ENCODE measurements around the gene NCEH1. TPM values are rescaled to one million over a fixed set of nuclear protein-coding genes. Genes with fewer than 3 reads are reported as not detected.

NCEH1 gene
- total RNA-seq, 5 donors from 2014 or later (not counting 1 experiment from before 2014, with no cell fraction given) = 2.4 to 3.8 (median 3.5) TPM

GRCh38 chr3:172617013-172617706, 93.7 kb downstream of the NCEH1 start:
- Histone ChIP-seq H3K27me3 (replicated peaks in 1 of 2; ENCODE audit: control insufficient read depth in 2 of 2, extremely low read depth in 1 of 2, insufficient read depth in 2 of 2, low read length in 1 of 2) (no peaks in the 10 kb centered on the region), H3K4me1 (ENCODE audit: control insufficient read depth in 1 of 2, extremely low read depth in 1 of 2, insufficient read depth in 2 of 2, low read length in 2 of 2) (peaks cover 2 to 10% of the 10 kb centered on the region in 2 experiments), H3K36me3 (ENCODE audit: control insufficient read depth in 2 of 2, extremely low read depth in 1 of 2, insufficient read depth in 1 of 2, low read length in 1 of 2) (no peaks in the 10 kb centered on the region), H3K9me3 (no peaks in the 10 kb centered on the region), H3K27ac (ENCODE audit: low read length) (no peak overlapping the region), H3K4me3 (ENCODE audit: control insufficient read depth in 1 of 2, extremely low read depth in 1 of 2, low read length in 1 of 2) (no peak overlapping the region)
- WGBS (ENCODE audit: insufficient coverage) = 82% methylated on average over 1 of the region's 6 CpGs
- ChIA-PET POLR2A (interaction anchor here in 1 of 2 donors (0.7 kb wide), 1 partner anchor 393 kb away, joined by 4 read pairs; no protein-coding TSS in a partner anchor), CTCF (interaction anchor here in 1 of 2 donors (1.5 kb wide), 1 partner anchor 22 kb away, joined by 3 read pairs; no protein-coding TSS in a partner anchor)
- peak overlapping the region in 1 of 3 donors; percentile 30 for H3K4me3 Mint-ChIP-seq
- DNase-seq (no peak), ATAC-seq (replicated peaks in 1 of 4) (no peak)
- H3K36me3 Mint-ChIP-seq = no peaks in the 10 kb centered on the region
- H3K4me1 Mint-ChIP-seq = peaks cover 16 to 22% (median 20%) of the 10 kb centered on the region in 3 donors
- peaks cover 0 to 5% (median 4%) of the 10 kb centered on the region in 3 donors for H3K9me3 Mint-ChIP-seq
- no peaks in the 10 kb centered on the region for H3K27me3 Mint-ChIP-seq
- peak overlapping the region in 1 of 2 donors; percentile 75 for H3K27ac Mint-ChIP-seq

- peak overlapping the region; percentile 53 to 85 for H3K27ac Mint-ChIP-seq
- DNase-seq (no peak), ATAC-seq (replicated peaks in 1 of 4) (peak in 3 of 4 experiments; percentile 27 to 44 (median 35))
- Histone ChIP-seq H3K9me3 (no peaks in the 10 kb centered on the region), H3K4me1 (ENCODE audit: control insufficient read depth in 1 of 2, extremely low read depth in 1 of 2, insufficient read depth in 2 of 2, low read length in 2 of 2) (peaks cover 2 to 10% of the 10 kb centered on the region in 2 experiments), H3K27me3 (replicated peaks in 1 of 2; ENCODE audit: control insufficient read depth in 2 of 2, extremely low read depth in 1 of 2, insufficient read depth in 2 of 2, low read length in 1 of 2) (no peaks in the 10 kb centered on the region), H3K36me3 (ENCODE audit: control insufficient read depth in 2 of 2, extremely low read depth in 1 of 2, insufficient read depth in 1 of 2, low read length in 1 of 2) (no peaks in the 10 kb centered on the region), H3K27ac (ENCODE audit: low read length) (no peak overlapping the region), H3K4me3 (ENCODE audit: control insufficient read depth in 1 of 2, extremely low read depth in 1 of 2, low read length in 1 of 2) (no peak overlapping the region)
- peaks cover 16 to 21% (median 20%) of the 10 kb centered on the region in 3 donors for H3K4me1 Mint-ChIP-seq
- CTCF ChIA-PET = interaction anchor here in 1 of 2 donors (0.5 kb wide), 1 partner anchor 139 kb away, joined by 3 read pairs; no protein-coding TSS in a partner anchor
- no peaks in the 10 kb centered on the region for H3K27me3 Mint-ChIP-seq
- H3K36me3 Mint-ChIP-seq = no peaks in the 10 kb centered on the region
- peaks cover 0 to 6% (median 4%) of the 10 kb centered on the region in 3 donors for H3K9me3 Mint-ChIP-seq
- POLR2A ChIA-PET = interaction anchor here in 1 of 2 donors (0.9 to 1.1 kb wide), 2 partner anchors 18 to 105 kb away, joined by 3 to 4 read pairs; no protein-coding TSS in a partner anchor
- peak overlapping the region in 2 of 3 donors; percentile 50 to 51 for H3K4me3 Mint-ChIP-seq
- no CpG with 5 or more reads among the region's 1 CpG for WGBS (ENCODE audit: insufficient coverage)
These were observed 94.8 kb downstream of the NCEH1 start for GRCh38 chr3:172616031-172616461.

GRCh38 chr3:172615296-172615695, 95.6 kb downstream of the NCEH1 start:
- peak overlapping the region in 1 of 2 donors; percentile 53 for H3K27ac Mint-ChIP-seq
- H3K9me3 Mint-ChIP-seq = peaks cover 0 to 14% (median 8%) of the 10 kb centered on the region in 3 donors
- Histone ChIP-seq H3K27me3 (replicated peaks in 1 of 2; ENCODE audit: control insufficient read depth in 2 of 2, extremely low read depth in 1 of 2, insufficient read depth in 2 of 2, low read length in 1 of 2) (no peaks in the 10 kb centered on the region), H3K9me3 (no peaks in the 10 kb centered on the region), H3K36me3 (ENCODE audit: control insufficient read depth in 2 of 2, extremely low read depth in 1 of 2, insufficient read depth in 1 of 2, low read length in 1 of 2) (no peaks in the 10 kb centered on the region), H3K4me1 (ENCODE audit: control insufficient read depth in 1 of 2, extremely low read depth in 1 of 2, insufficient read depth in 2 of 2, low read length in 2 of 2) (peaks cover 2 to 10% of the 10 kb centered on the region in 2 experiments), H3K27ac (ENCODE audit: low read length) (no peak overlapping the region), H3K4me3 (ENCODE audit: control insufficient read depth in 1 of 2, extremely low read depth in 1 of 2, low read length in 1 of 2) (no peak overlapping the region)
- H3K4me3 Mint-ChIP-seq = peak overlapping the region in 1 of 3 donors; percentile 51
- 98% methylated on average over 5 of the region's 5 CpGs for WGBS (ENCODE audit: insufficient coverage)
- H3K4me1 Mint-ChIP-seq = peaks cover 16 to 21% (median 20%) of the 10 kb centered on the region in 3 donors
- CTCF ChIA-PET = interaction anchor here in 1 of 2 donors (0.6 kb wide), 1 partner anchor 139 kb away, joined by 4 read pairs; no protein-coding TSS in a partner anchor
- POLR2A ChIA-PET = interaction anchor here in 1 of 2 donors (0.9 to 1.1 kb wide), 2 partner anchors 19 to 104 kb away, joined by 3 to 4 read pairs; no protein-coding TSS in a partner anchor
- H3K27me3 Mint-ChIP-seq = no peaks in the 10 kb centered on the region
- H3K36me3 Mint-ChIP-seq = no peaks in the 10 kb centered on the region
- DNase-seq (no peak), ATAC-seq (replicated peaks in 1 of 4) (no peak)

DNA sequence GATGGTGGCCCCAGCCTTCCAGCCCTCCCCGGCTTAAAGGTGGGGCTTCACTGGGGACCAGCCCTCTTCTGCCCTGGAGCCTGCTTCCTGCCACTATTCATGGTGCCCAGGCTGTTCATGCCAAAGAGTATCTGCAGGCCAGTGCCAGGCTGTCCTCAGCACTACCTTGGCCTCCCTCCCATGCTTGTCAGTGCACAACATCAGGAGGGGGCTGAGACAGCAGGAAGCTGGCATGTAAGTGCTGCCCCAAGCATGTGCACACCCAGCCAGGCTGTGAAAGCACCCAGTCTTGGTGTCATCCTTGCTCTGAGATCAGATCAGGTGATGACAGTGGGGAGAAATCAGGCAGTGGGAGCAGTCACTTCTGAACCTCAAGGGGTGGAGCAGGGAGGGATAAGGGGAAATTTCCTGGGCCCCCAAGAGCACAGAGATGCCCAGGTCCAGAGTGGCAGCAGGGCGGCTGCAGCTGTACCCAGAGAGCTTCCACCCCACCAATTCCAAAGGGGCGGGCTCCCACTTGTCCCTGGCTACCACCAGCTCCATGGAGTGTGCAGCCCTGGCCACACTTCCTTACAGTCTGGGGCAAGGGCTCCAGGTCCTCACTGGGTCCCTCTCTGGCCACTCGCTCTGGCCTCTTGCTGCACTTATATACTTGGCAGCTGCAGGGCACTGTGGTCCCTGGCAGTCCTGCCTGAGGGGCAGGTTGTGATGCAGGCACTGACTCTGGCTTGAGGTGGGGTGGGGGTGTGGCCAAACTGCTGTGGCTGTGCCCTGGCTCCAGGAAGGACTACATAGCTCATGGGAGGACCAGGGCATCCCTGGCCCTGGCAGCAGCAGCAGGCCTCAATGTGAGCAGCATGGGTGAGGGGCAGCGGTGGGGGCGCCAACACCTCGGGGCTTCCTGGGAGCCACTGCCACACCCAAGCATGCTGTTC, 96.3 kb downstream of the NCEH1 start:
- peak in 1 of 4 experiments; percentile 17 for ATAC-seq (replicated peaks in 1 of 4)
- peaks cover 16 to 21% (median 20%) of the 10 kb centered on the region in 3 donors for H3K4me1 Mint-ChIP-seq
- no peak for DNase-seq
- H3K9me3 ChIP-seq = no peaks in the 10 kb centered on the region
- no peaks in the 10 kb centered on the region for H3K36me3 Mint-ChIP-seq
- H3K4me3 ChIP-seq (ENCODE audit: control insufficient read depth in 1 of 2, extremely low read depth in 1 of 2, low read length in 1 of 2) = no peak overlapping the region
- no peaks in the 10 kb centered on the region for H3K27me3 Mint-ChIP-seq
- H3K27me3 ChIP-seq (replicated peaks in 1 of 2; ENCODE audit: control insufficient read depth in 2 of 2, extremely low read depth in 1 of 2, insufficient read depth in 2 of 2, low read length in 1 of 2) = no peaks in the 10 kb centered on the region
- no peak overlapping the region for H3K27ac ChIP-seq (ENCODE audit: low read length)
- WGBS (ENCODE audit: insufficient coverage) = 100% methylated on average over 4 of the region's 7 CpGs
- peaks cover 2 to 10% of the 10 kb centered on the region in 2 experiments for H3K4me1 ChIP-seq (ENCODE audit: control insufficient read depth in 1 of 2, extremely low read depth in 1 of 2, insufficient read depth in 2 of 2, low read length in 2 of 2)
- ChIA-PET CTCF (interaction anchor here (0.6 to 1.0 kb wide), 4 partner anchors 8 to 402 kb away, joined by 3 to 13 read pairs (median 4); no protein-coding TSS in a partner anchor), POLR2A (no interaction called here)
- no peak overlapping the region for H3K4me3 Mint-ChIP-seq
- no peak overlapping the region for H3K27ac Mint-ChIP-seq
- H3K36me3 ChIP-seq (ENCODE audit: control insufficient read depth in 2 of 2, extremely low read depth in 1 of 2, insufficient read depth in 1 of 2, low read length in 1 of 2) = no peaks in the 10 kb centered on the region
- H3K9me3 Mint-ChIP-seq = peaks cover 0 to 15% (median 8%) of the 10 kb centered on the region in 3 donors

DNA sequence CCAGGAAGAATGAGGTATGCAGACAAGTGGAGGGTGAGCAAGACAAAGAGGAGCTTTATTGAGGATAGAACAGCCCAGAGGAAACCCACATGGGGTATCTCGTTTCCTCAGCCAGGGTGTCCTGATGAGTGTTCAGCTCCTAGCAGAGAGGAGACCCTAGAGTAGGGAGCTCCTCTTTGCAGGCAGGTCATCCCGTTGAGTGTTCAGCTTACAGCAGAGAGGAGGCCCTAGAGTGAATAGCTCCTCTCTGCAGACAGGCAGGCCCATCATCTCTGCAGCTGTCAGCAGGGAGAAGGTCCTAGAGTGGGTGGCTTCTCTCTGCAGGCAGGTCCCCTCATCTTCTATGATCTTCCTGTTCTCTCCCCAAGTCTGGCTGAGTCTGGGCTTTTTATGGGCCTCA, 97.0 kb downstream of the NCEH1 start:
- H3K36me3 ChIP-seq (ENCODE audit: control insufficient read depth in 2 of 2, extremely low read depth in 1 of 2, insufficient read depth in 1 of 2, low read length in 1 of 2) = no peaks in the 10 kb centered on the region
- Mint-ChIP-seq H3K27ac (no peak overlapping the region), H3K4me1 (peaks cover 16 to 21% (median 20%) of the 10 kb centered on the region in 3 donors), H3K4me3 (no peak overlapping the region), H3K9me3 (peaks cover 0 to 10% (median 5%) of the 10 kb centered on the region in 3 donors), H3K27me3 (no peaks in the 10 kb centered on the region), H3K36me3 (no peaks in the 10 kb centered on the region)
- no peaks in the 10 kb centered on the region for H3K9me3 ChIP-seq
- H3K27ac ChIP-seq (ENCODE audit: low read length) = no peak overlapping the region
- ATAC-seq (replicated peaks in 1 of 4) (no peak), DNase-seq (no peak)
- no peaks in the 10 kb centered on the region for H3K27me3 ChIP-seq (replicated peaks in 1 of 2; ENCODE audit: control insufficient read depth in 2 of 2, extremely low read depth in 1 of 2, insufficient read depth in 2 of 2, low read length in 1 of 2)
- ChIA-PET CTCF (interaction anchor here (0.6 to 1.0 kb wide), 4 partner anchors 9 to 403 kb away, joined by 3 to 13 read pairs (median 4); no protein-coding TSS in a partner anchor), POLR2A (no interaction called here)
- peaks cover 2 to 10% of the 10 kb centered on the region in 2 experiments for H3K4me1 ChIP-seq (ENCODE audit: control insufficient read depth in 1 of 2, extremely low read depth in 1 of 2, insufficient read depth in 2 of 2, low read length in 2 of 2)
- 100% methylated on average over 1 of the region's 2 CpGs for WGBS (ENCODE audit: insufficient coverage)
- H3K4me3 ChIP-seq (ENCODE audit: control insufficient read depth in 1 of 2, extremely low read depth in 1 of 2, low read length in 1 of 2) = no peak overlapping the region
